WTC11 (cell line): ENCODE results near the gene SH3BP2. TPM values are rescaled to one million over a fixed set of nuclear protein-coding genes. Genes with fewer than 3 reads are reported as not detected.

Source experiments
- ATAC-seq: fragments of 200-7000 bp; cut with Tn5 transposase; 2 replicates; pipeline ENCODE4 v1.10.0; 2021; ENCODE audit warnings: mild to moderate bottlenecking, moderate library complexity
- CTCF ChIA-PET: fragments of 300-600 bp; sonication (Branson Sonifier 250); formaldehyde crosslinking; loops from one replicate; lab custom pipeline; 2021; ENCODE audit warnings: antibody characterized with exemption; lab: Charles Lee
- POLR2A ChIA-PET: fragments of 350-600 bp; sonication (Branson Sonifier 250); formaldehyde crosslinking; loops from one replicate; lab custom pipeline; 2021; ENCODE audit warnings: antibody characterized with exemption; lab: Charles Lee
- DNase-seq: peaks from one replicate; pipeline ENCODE4 v3.0.0; 2021; ENCODE audit warnings: low spot score
- H3K27ac Mint-ChIP-seq: 2 replicates; pipeline ENCODE4 v1.8.0; 2021; ENCODE audit warnings: mixed read lengths
- H3K27me3 Mint-ChIP-seq: 2 replicates; pipeline ENCODE4 v1.8.0; 2021; ENCODE audit warnings: low read depth, mild to moderate bottlenecking, moderate library complexity, mixed read lengths
- H3K36me3 Mint-ChIP-seq: 2 replicates; pipeline ENCODE4 v1.8.0; 2021; ENCODE audit warnings: mixed read lengths
- H3K4me1 Mint-ChIP-seq: 2 replicates; pipeline ENCODE4 v1.8.0; 2022; ENCODE audit warnings: mixed read lengths
- H3K4me3 Mint-ChIP-seq: 2 replicates; pipeline ENCODE4 v1.8.0; 2021; ENCODE audit warnings: mild to moderate bottlenecking, moderate library complexity, mixed read lengths
- H3K9me3 Mint-ChIP-seq: 2 replicates; pipeline ENCODE4 v1.8.0; 2021; ENCODE audit warnings: mixed read lengths
- ARID4B ChIP-seq: sonication (generic); formaldehyde crosslinking; IDR thresholded peaks from 2 replicates; pipeline ENCODE4 v1.8.0; 2023; ENCODE audit warnings: missing genetic modification reagents, mild to moderate bottlenecking, borderline replicate concordance
- ATF1 ChIP-seq: sonication (generic); formaldehyde crosslinking; IDR thresholded peaks from 2 replicates; pipeline ENCODE4 v1.8.1; 2023; ENCODE audit warnings: mild to moderate bottlenecking, moderate library complexity, missing genetic modification reagents
- CREM ChIP-seq: sonication (generic); formaldehyde crosslinking; IDR thresholded peaks from 2 replicates; pipeline ENCODE4 v1.8.1; 2022; ENCODE audit warnings: mild to moderate bottlenecking, missing genetic modification reagents, moderate library complexity
- E2F4 ChIP-seq: sonication (generic); formaldehyde crosslinking; IDR thresholded peaks from 2 replicates; pipeline ENCODE4 v1.8.1; 2022; ENCODE audit warnings: low read depth, mild to moderate bottlenecking, moderate library complexity, missing genetic modification reagents, borderline replicate concordance
- E2F5 ChIP-seq: sonication (generic); formaldehyde crosslinking; IDR thresholded peaks from 2 replicates; pipeline ENCODE4 v1.8.1; 2022; ENCODE audit warnings: mild to moderate bottlenecking, moderate library complexity, missing genetic modification reagents
- EMX1 ChIP-seq: fragments of 250-450 bp; sonication (Bioruptor Pico); IDR thresholded peaks from 2 replicates; pipeline ENCODE4 v1.8.0; 2021; ENCODE audit warnings: mild to moderate bottlenecking
- ETV6 ChIP-seq: sonication (generic); formaldehyde crosslinking; IDR thresholded peaks from 2 replicates; pipeline ENCODE4 v1.8.1; 2022; ENCODE audit warnings: mild to moderate bottlenecking, missing genetic modification reagents
- GRHL2 ChIP-seq: fragments of 250-450 bp; sonication (Bioruptor Pico); IDR thresholded peaks from 2 replicates; pipeline ENCODE4 v1.8.0; 2022; ENCODE audit warnings: mild to moderate bottlenecking, moderate library complexity; ENCODE audit not compliant: insufficient replicate concordance, severe bottlenecking
- HMGXB4 ChIP-seq: sonication (generic); formaldehyde crosslinking; IDR thresholded peaks from 2 replicates; pipeline ENCODE4 v1.8.1; 2023; ENCODE audit warnings: mild to moderate bottlenecking, moderate library complexity, missing genetic modification reagents
- KAT7 ChIP-seq: sonication (generic); formaldehyde crosslinking; IDR thresholded peaks from 2 replicates; pipeline ENCODE4 v1.8.1; 2023; ENCODE audit warnings: missing genetic modification reagents, mild to moderate bottlenecking, borderline replicate concordance
- MLX ChIP-seq: sonication (generic); formaldehyde crosslinking; IDR thresholded peaks from 2 replicates; pipeline ENCODE4 v1.8.1; 2023; ENCODE audit warnings: mild to moderate bottlenecking, missing genetic modification reagents, moderate library complexity
- NFATC4 ChIP-seq: fragments of 250-450 bp; sonication (Bioruptor Pico); IDR thresholded peaks from 2 replicates; pipeline ENCODE4 v1.9.0; 2021; ENCODE audit warnings: mild to moderate bottlenecking
- NR1H2 ChIP-seq: sonication (generic); formaldehyde crosslinking; IDR thresholded peaks from 2 replicates; pipeline ENCODE4 v1.9.0; 2021; ENCODE audit warnings: mild to moderate bottlenecking, moderate library complexity, missing genetic modification reagents
- PREB ChIP-seq: sonication (generic); formaldehyde crosslinking; IDR thresholded peaks from 2 replicates; pipeline ENCODE4 v1.8.1; 2022; ENCODE audit warnings: mild to moderate bottlenecking, missing genetic modification reagents, moderate library complexity, borderline replicate concordance
- RELA ChIP-seq: sonication (generic); formaldehyde crosslinking; IDR thresholded peaks from 2 replicates; pipeline ENCODE4 v1.8.1; 2022; ENCODE audit warnings: missing genetic modification reagents, mild to moderate bottlenecking, borderline replicate concordance
- TCF7 ChIP-seq: sonication (generic); formaldehyde crosslinking; IDR thresholded peaks from 2 replicates; pipeline ENCODE4 v1.8.0; 2022; ENCODE audit warnings: mild to moderate bottlenecking, low read depth, missing genetic modification reagents, moderate library complexity
- ZNF317 ChIP-seq: sonication (generic); formaldehyde crosslinking; IDR thresholded peaks from 2 replicates; pipeline ENCODE4 v1.8.1; 2023; ENCODE audit warnings: low read depth, mild to moderate bottlenecking, moderate library complexity, missing genetic modification reagents, borderline replicate concordance
- total RNA-seq: library from RNA; stranded (reverse); gene quantifications from 3 replicates; pipeline ENCODE4 v1.2.3, GENCODE V29; 2021

The SH3BP2 gene
- total RNA-seq, 1 experiment from 2014 or later, result 49.1 TPM

- no peak for TF ChIP-seq PREB (CRISPR knock-in tag)
Observed at GRCh38 chr4:2817701-2818350, 24.9 kb downstream of the SH3BP2 start (continued).

- ChIA-PET CTCF (interaction anchor here (0.5 to 1.8 kb wide), 11 partner anchors 17 to 145 kb away, joined by 3 to 17 read pairs (median 3); partner anchors contain the start of genes GRK4, NOP14, SH3BP2 and TNIP2), POLR2A (interaction anchor here (0.6 to 1.2 kb wide), 4 partner anchors 18 to 415 kb away, joined by 3 to 4 read pairs (median 4); no protein-coding TSS in a partner anchor)
- Mint-ChIP-seq H3K27ac (no peak overlapping the region), H3K36me3 (peaks cover 6% of the 10 kb centered on the region), H3K27me3 (peaks cover 10% of the 10 kb centered on the region), H3K4me3 (peak overlapping the region; percentile 61), H3K9me3 (no peaks in the 10 kb centered on the region), H3K4me1 (peaks cover 19% of the 10 kb centered on the region)
- ATAC-seq (peak; percentile 68), DNase-seq (peak; percentile 63)
- TF ChIP-seq ATF1 (CRISPR knock-in tag), result no peak
- TF ChIP-seq E2F4, result no peak
- no peak for TF ChIP-seq TCF7 (CRISPR knock-in tag)
- no peak for TF ChIP-seq RELA (CRISPR knock-in tag)
- TF ChIP-seq NFATC4 (CRISPR knock-in tag), result no peak
- TF ChIP-seq GRHL2 (CRISPR knock-in tag), result no peak
- no peak for TF ChIP-seq ETV6
- TF ChIP-seq NR1H2 (CRISPR knock-in tag), result no peak
- no peak for TF ChIP-seq MLX (CRISPR knock-in tag)
- TF ChIP-seq EMX1 (CRISPR knock-in tag), result no peak
- no peak for TF ChIP-seq KAT7
- TF ChIP-seq E2F5, result no peak
- TF ChIP-seq CREM, result no peak
- TF ChIP-seq HMGXB4 (CRISPR knock-in tag), result peak; percentile 35; the same call in 1 of the 2 replicates
- no peak for TF ChIP-seq ARID4B (CRISPR knock-in tag)
- TF ChIP-seq ZNF317 (CRISPR knock-in tag), result peak; percentile 24; the same call in 1 of the 2 replicates
Observed at GRCh38 chr4:2818351-2818939, 25.6 kb downstream of the SH3BP2 start.
